RWPE2 (cell line): ENCODE results near the gene NDUFS8.

Experiments
- ATAC-seq: fragments of 200-7000 bp; cut with Tn5 transposase; 3 replicates; pipeline ENCODE4 v1.9.1; 2021; ENCODE audit warnings: low read depth
- DNase-seq: peaks from one replicate; pipeline ENCODE4 v3.0.0-alpha.2; 2020; ENCODE audit warnings: low spot score
- H3K27ac ChIP-seq: fragments of 450-650 bp; 2 replicates; pipeline ENCODE4 v1.5.1; 2017; ENCODE audit warnings: mild to moderate bottlenecking; ENCODE audit not compliant: poor library complexity, severe bottlenecking
- H3K27me3 ChIP-seq: fragments of 250-450 bp; sonication (Bioruptor Pico); 2 replicates; pipeline ENCODE4 v1.5.1; 2021; ENCODE audit warnings: mild to moderate bottlenecking, moderate library complexity; ENCODE audit not compliant: insufficient read depth, poor library complexity, severe bottlenecking
- H3K36me3 ChIP-seq: fragments of 250-450 bp; sonication (Bioruptor Pico); 2 replicates; pipeline ENCODE4 v1.5.1; 2020; ENCODE audit warnings: low read depth, mild to moderate bottlenecking, moderate library complexity
- H3K4me1 ChIP-seq: fragments of 250-450 bp; sonication (Bioruptor Pico); 2 replicates; pipeline ENCODE4 v1.5.1; 2021; ENCODE audit warnings: mild to moderate bottlenecking, moderate library complexity; ENCODE audit not compliant: insufficient read depth, poor library complexity, severe bottlenecking
- H3K4me3 ChIP-seq: fragments of 250-450 bp; sonication (Bioruptor Pico); 2 replicates; pipeline ENCODE4 v1.5.1; 2021; ENCODE audit warnings: mild to moderate bottlenecking, moderate library complexity; ENCODE audit not compliant: severe bottlenecking
- H3K9me3 ChIP-seq: fragments of 250-450 bp; sonication (Bioruptor Pico); 2 replicates; pipeline ENCODE4 v1.5.1; 2021; ENCODE audit warnings: mild to moderate bottlenecking, moderate library complexity; ENCODE audit not compliant: severe bottlenecking
- CTCF ChIP-seq: fragments of 450-650 bp; IDR thresholded peaks from one replicate; pipeline ENCODE4 v1.5.1; 2017; ENCODE audit warnings: mild to moderate bottlenecking, moderate library complexity; ENCODE audit not compliant: poor library complexity, severe bottlenecking

NDUFS8 gene

DNA sequence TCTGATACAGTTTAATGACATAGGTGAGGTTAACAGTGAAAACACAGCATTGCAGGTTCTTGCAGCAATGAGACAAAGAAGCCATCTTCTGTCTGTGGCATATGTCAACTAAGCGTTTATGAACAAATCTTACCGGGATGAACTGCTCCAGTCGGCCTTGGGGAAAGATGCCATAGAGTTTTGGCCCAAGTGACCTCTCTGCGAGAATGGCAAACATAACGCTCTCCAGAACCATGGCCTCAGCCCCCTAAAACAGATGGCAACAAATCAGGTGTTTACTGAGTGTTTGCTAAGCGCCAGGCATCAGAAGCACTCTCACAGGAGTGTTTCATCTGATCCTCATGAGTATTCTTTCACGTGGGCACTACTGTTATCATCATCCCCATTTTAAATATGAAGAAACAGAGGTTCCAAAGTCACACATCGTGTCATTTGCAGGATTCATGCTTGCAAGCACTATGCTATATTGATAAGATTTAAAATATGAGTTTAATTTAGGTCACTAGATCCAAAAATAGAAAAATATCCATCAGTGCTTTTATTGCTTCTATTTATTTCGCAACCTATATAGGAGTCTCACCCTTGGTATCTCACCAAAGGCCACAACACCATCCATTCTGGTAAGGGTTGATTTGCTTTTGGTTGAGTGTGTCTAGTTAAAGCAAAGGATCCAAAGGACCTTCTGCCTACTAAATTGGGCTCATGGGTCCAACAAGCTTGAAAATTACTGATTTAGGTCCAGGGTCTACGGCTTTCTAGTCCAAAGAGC lies 44.3 kb downstream of the NDUFS8 start:
- TF ChIP-seq CTCF: no peak
- no peaks in the 10 kb centered on the region; the same call in 1 of the 2 replicates for H3K36me3 ChIP-seq
- DNase-seq (no peak), ATAC-seq (no peak)
- H3K4me1 ChIP-seq: no peaks in the 10 kb centered on the region
- H3K9me3 ChIP-seq: no peaks in the 10 kb centered on the region
- H3K27ac ChIP-seq: no peak overlapping the region
- no peak overlapping the region for H3K4me3 ChIP-seq
- H3K27me3 ChIP-seq: no peaks in the 10 kb centered on the region

GRCh38 chr11:68076371-68077042 lies 46.0 kb downstream of the NDUFS8 start:
- Histone ChIP-seq H3K27me3 (no peaks in the 10 kb centered on the region), H3K9me3 (no peaks in the 10 kb centered on the region), H3K4me1 (no peaks in the 10 kb centered on the region), H3K36me3 (no peaks in the 10 kb centered on the region), H3K27ac (no peak overlapping the region), H3K4me3 (no peak overlapping the region)
- no peak for DNase-seq
- TF ChIP-seq CTCF: no peak
- no peak for ATAC-seq

GRCh38 chr11:68077617-68078582 lies 47.4 kb downstream of the NDUFS8 start:
- DNase-seq (no peak), ATAC-seq (no peak)
- no peak overlapping the region for H3K4me3 ChIP-seq
- H3K4me1 ChIP-seq: peaks cover 7% of the 10 kb centered on the region
- no peak for TF ChIP-seq CTCF
- H3K9me3 ChIP-seq: no peaks in the 10 kb centered on the region
- H3K27me3 ChIP-seq: no peaks in the 10 kb centered on the region
- no peaks in the 10 kb centered on the region for H3K36me3 ChIP-seq
- no peak overlapping the region for H3K27ac ChIP-seq

DNA sequence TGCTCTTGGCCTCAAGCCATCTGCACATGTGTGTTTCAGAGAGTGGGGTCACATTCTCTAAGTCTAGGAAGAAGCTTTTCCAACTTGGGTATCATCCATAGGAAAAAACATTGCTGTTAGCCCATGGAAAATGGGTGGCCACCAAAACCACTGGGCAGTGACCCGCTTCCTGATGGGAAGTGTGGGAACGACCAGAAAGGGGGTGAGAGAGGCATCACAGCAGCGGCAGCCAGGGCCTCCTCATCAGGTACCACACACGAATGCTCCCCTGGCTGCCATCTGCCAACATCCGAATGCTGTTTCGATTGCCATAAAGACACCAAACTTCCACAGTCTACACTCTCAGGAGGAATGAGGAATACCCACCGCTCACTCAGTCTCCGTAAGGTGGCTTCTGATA lies 50.4 kb downstream of the NDUFS8 start:
- DNase-seq (no peak), ATAC-seq (no peak)
- H3K27ac ChIP-seq: no peak overlapping the region
- H3K9me3 ChIP-seq: no peaks in the 10 kb centered on the region
- TF ChIP-seq CTCF: no peak
- peaks cover 7% of the 10 kb centered on the region for H3K4me1 ChIP-seq
- no peaks in the 10 kb centered on the region for H3K27me3 ChIP-seq
- no peak overlapping the region for H3K4me3 ChIP-seq
- H3K36me3 ChIP-seq: no peaks in the 10 kb centered on the region
